GM15510 (cell line): ENCODE results near the gene FADS2.

ENCODE experiments used
- POLR2A ChIP-seq: IDR thresholded peaks from 3 replicates; pipeline ENCODE4 v1.6.1; 2011; ENCODE audit warnings: borderline replicate concordance; ENCODE audit not compliant: insufficient read length; ENCODE audit errors: extremely low read depth

The FADS2 gene

GRCh38 chr11:61901397-61901796 lies 73.3 kb downstream of the FADS2 start:
- no peak for TF ChIP-seq POLR2A

GRCh38 chr11:61902313-61902712 lies 74.2 kb downstream of the FADS2 start:
- TF ChIP-seq POLR2A: no peak

- TF ChIP-seq POLR2A: no peak
These were observed 75.7 kb downstream of the FADS2 start for GRCh38 chr11:61903845-61904244.

- TF ChIP-seq POLR2A: no peak
These were observed 76.5 kb downstream of the FADS2 start for GRCh38 chr11:61904539-61905048.

GRCh38 chr11:61905067-61905696 lies 77.1 kb downstream of the FADS2 start:
- no peak for TF ChIP-seq POLR2A

- no peak for TF ChIP-seq POLR2A
These were observed 77.9 kb downstream of the FADS2 start for GRCh38 chr11:61905801-61906521.

- TF ChIP-seq POLR2A: no peak
These were observed 78.4 kb downstream of the FADS2 start for GRCh38 chr11:61906522-61906909.

- TF ChIP-seq POLR2A: no peak
These were observed 79.2 kb downstream of the FADS2 start for GRCh38 chr11:61907282-61907681.

- TF ChIP-seq POLR2A: no peak
These were observed 80.0 kb downstream of the FADS2 start for GRCh38 chr11:61907871-61908729.

- no peak for TF ChIP-seq POLR2A
These were observed 80.7 kb downstream of the FADS2 start for GRCh38 chr11:61908730-61909316.

- TF ChIP-seq POLR2A: no peak
These were observed 82.4 kb downstream of the FADS2 start for GRCh38 chr11:61910187-61911127.

GRCh38 chr11:61911128-61911700 lies 83.1 kb downstream of the FADS2 start:
- TF ChIP-seq POLR2A: no peak
